GM08714 (cell line): Measurements from ENCODE around the gene CCDC71L.

Experiments used
- H3K4me3 ChIP-seq: fragments of 200-500 bp; sonication (Bioruptor generic); 2 replicates; pipeline ENCODE4 v1.5.1; 2014; ENCODE audit warnings: mild to moderate bottlenecking, low read length, inconsistent platforms
- ZNF274 ChIP-seq: IDR thresholded peaks from 2 replicates; pipeline ENCODE4 v1.6.1; 2012; ENCODE audit warnings: mild to moderate bottlenecking, low read depth, low read length

The CCDC71L gene

DNA sequence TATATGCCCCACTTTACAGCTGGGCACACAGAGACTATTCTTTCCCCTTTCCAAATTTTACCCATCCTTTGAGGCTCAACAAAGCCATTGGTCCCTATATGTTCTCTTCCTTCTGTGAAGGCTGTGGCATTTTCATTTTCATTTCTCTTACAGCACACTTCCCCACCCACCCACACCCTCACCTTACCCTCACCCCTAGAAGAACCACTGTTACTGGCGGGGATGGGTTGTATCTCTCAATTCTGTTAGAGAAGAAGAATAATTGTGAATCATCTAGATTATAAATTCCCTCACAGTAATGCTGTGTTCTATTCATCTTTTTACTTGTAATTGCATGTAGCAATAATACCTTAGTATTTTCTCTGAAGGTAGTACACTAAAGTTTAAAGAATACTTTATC is 10.2 kb upstream of the CCDC71L start:
- TF ChIP-seq ZNF274, result no peak
- H3K4me3 ChIP-seq, result no peak overlapping the region

DNA sequence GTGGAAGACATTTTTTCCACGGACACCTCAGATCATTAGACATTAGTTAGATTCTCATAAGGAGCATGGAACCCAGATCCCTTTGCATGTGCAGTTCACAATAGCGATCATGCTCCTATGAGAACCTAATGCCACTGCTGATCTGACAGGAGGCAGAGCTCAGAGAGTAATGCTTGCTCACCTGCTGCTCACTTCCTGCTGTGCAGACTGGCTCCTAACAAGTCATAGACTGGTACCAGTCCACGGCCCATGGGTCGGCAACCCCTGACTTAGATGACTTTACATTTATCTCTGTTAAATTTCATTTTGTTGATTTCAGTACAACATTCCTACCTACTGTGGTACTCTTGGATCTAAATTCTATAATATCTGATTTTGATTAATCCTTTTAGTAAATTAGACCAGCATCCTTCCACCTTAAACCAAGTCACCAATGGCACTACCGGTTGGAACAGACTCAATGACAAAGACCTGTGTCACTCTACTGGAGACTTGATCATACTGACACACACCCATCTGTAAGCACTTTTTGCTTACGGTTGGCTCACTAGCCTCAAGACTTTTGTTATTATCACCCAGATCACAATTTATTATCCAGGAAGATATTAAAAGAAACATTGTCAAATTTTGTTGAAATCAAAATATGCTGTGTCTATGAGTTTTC is 8.0 kb upstream of the CCDC71L start:
- TF ChIP-seq ZNF274, result no peak
- no peak overlapping the region for H3K4me3 ChIP-seq

DNA sequence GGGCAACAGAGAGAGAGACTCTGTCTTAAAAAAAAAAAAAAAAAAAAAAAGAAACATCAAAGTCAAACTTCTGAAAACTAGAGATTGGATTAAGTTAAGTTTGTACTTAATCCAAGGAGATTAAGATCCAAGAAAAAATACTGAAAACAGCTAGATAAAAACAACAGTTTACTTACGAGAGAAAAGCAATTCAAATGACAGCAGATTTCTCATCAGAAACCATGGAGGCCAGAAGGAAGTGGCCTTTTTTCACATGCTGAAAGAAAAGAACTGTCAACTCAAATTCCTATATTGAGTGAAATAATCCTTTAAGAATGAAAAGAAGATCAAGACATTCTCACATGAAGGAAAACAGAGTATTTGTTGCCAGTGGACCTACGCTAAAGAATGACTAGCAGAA is 5.4 kb upstream of the CCDC71L start:
- no peak for TF ChIP-seq ZNF274
- H3K4me3 ChIP-seq, result no peak overlapping the region

DNA sequence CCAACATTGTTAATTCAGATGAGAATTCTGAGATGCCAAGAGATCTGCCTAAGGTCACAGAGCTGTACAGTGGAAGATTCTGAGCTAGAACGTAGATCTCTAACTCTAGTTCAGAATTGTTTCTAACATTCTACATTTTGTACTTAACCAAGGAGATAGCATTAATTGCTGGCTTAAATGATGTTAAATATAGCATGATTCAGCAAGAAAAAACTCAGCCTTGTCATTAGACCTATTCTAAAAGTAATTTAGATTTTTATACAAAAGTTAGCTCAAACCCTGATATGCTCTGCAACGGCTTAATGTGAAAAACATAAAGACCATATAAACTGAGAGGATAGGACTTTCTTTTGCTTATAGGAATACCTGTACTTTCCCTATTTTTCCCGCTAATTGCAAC is 3.4 kb upstream of the CCDC71L start:
- no peak for TF ChIP-seq ZNF274
- H3K4me3 ChIP-seq, result no peak overlapping the region

GRCh38 chr7:106659963-106660861 is 746 bp downstream of the CCDC71L start:
- TF ChIP-seq ZNF274, result no peak
- H3K4me3 ChIP-seq, result peak overlapping the region; percentile 85

DNA sequence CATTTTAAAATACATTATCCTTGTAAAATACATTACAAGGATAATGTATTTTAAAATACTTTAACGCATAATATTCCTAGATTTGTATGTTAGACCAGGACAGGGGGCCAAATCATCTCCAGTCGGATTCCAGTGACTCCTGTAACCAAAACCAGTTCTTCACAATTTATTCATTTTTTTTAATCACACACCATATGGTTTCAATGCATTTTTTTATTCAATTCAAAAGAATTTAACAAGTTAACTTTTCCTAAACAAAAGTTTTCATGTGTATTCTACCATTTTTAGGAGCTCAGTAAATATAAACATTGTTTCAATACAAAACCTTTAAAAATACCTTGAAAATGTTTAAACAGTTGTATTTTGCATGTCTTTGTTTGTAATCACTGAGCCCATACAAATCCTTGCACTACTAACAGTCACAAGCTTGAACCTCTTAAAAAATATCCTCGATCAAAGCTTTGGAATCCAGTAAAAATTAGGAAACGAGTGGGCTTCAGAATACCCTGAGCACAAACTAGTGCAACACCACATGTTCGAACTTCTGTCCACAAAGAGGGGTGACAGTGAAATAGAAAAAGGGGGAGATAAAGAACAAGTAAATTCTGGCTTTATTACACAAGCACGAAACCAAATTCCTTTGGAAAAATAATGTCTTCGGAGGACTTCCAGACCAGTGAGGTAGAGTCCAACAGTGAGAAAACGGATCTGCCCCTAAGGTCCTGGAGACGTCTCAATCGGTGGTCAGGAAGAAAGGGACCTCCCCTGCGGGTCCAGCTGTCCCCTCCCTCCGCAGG is 1.6 kb downstream of the CCDC71L start:
- no peak for TF ChIP-seq ZNF274
- peak overlapping the region; percentile 85 for H3K4me3 ChIP-seq

DNA sequence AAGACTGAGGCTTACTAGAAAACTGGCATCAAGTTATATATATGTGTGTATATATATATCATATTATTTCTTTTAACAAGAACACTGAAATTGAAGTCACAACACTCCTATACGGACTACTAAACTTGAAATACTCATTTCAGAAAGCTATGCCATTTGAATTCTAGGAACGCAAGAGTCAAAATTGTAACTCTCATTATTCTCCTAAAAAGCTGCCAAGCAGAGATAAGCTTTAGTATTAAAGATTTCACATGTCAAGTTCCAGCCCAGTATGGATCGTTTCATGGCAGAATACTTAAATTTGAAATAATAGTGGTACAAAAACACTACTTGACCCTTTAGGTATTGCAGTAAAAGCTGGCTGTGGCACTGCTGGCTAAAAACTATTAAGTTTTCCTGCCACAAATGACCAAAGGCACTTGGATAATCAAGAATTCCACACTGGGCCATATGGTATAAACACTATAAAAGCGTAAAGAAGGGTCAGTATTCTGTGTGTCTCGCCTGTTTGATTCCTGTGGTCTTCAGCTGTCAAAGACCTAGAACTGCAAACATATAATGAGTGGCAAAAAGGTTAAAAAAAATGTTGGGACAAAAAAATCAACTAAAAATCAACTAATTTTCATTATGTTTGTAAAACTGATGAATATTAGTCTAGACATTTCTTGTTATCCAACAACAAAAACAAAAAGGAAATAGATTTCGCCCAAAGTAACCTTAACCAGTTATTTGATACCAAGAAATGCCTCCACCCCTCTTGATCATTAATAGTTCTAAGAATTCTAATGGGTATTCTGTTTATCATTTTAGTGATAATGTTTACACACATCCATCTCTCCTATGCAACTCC is 2.4 kb downstream of the CCDC71L start:
- TF ChIP-seq ZNF274, result no peak
- no peak overlapping the region; the same call in 1 of the 2 replicates for H3K4me3 ChIP-seq

DNA sequence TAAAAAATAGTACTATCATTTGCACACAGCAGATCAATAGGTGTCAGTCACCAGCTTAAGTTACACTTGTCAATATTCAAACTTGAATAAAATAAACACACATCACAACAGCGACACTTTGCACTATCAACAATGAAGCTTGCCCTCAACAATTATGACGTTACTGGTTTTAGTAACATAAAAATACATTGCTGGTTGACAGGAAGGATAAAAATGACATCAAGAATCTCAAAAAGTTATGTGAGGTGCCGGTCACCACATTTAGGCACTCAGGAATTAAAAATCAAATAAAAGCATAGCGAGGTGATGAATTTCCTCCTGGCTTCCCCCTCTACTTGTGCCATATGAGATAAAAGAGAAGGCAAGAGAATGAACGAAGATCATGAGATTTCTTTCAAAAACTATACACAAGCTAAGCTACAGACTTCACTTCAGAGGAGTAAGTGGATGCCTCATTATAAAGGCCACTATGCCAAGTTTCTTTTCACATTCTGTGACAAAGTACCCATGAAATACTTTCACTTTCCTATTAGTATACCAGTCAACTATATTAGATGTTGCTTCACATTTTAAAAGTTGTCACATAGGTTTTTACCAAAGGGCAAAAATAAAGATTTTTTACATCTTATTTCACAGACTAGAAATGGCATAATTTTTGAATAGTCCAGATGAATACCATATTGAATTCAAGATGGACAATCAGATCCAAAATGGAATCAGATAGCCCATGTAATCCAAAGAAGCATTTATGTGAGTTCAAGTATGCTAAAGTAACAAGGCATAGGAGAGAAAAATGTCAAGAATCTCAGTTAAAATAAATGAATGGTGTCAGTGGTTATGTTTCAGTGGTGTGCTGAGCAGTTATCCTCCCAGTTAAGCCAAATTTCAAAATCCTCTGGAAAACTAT is 3.6 kb downstream of the CCDC71L start:
- H3K4me3 ChIP-seq, result no peak overlapping the region
- no peak for TF ChIP-seq ZNF274

DNA sequence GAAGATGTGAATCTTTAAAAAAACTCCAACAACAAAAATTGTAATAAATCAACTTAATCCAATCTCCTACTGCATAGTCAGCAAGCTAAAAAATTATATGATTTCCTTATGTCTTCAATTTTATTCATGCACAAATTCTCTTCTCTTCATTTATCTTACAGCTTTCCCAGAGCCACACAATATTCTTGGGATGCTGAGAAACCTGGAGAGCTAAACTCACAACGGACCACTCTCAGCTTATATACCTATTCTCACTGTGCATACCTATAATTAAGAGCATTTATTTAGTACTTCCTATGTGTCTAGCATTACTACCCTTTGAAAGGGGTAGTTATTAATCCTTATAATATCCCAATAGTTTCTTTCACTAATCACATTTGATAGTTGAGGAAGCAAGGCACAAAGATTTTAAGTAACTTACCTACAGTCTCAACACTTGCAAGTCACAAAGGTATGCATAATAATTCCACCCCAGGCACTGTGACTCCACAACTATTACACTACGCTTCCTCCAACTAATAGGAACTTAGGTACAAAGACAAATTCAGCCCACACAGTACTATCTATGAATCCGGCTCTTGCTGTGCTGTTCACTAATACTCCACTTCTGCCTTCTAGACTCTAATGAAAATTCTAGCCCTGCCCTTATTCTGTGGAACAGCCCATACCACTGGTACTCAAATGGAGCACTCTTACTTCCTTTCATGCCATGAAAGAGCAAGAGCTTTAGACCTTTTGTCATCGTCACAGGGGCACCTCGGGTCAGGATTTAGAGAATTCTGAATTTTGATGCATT is 5.1 kb downstream of the CCDC71L start:
- TF ChIP-seq ZNF274, result no peak
- H3K4me3 ChIP-seq, result no peak overlapping the region

GRCh38 chr7:106653488-106653887 is 7.5 kb downstream of the CCDC71L start:
- no peak for TF ChIP-seq ZNF274
- H3K4me3 ChIP-seq, result no peak overlapping the region

- TF ChIP-seq ZNF274, result no peak
These were observed 8.0 kb downstream of the CCDC71L start for GRCh38 chr7:106652909-106653308.

DNA sequence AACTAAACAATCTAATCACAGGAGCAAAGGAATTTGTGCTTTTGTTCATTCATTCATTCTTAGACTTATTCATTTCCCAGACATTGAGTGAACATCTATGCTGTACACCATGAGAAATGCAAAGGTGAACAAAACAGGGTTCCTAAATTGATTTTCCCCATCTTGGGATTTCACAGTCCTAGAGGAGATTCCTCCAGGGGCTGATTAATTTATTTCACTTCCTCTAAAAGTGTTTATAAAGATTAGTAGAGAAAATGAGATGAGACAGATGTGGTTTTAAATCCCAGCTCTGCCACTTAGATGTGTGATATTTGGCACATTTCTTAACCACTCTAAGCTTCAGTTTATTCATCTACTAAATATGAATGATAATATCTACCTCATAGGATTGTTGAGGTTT is 8.9 kb downstream of the CCDC71L start:
- TF ChIP-seq ZNF274, result no peak
- no peak overlapping the region for H3K4me3 ChIP-seq

More at GRCh38 chr7:106652909-106653308, 8.0 kb downstream of the CCDC71L start:
- H3K4me3 ChIP-seq, result no peak overlapping the region
